HG03159 (cell line): Measurements from ENCODE around the gene CDK4.

Source experiments
- ATAC-seq: cut with Tn5 transposase; IDR thresholded peaks from one replicate; pipeline ENCODE4 v1.9.1; 2021; ENCODE audit warnings: mild to moderate bottlenecking, moderate library complexity; ENCODE audit not compliant: unreplicated experiment

The CDK4 gene

GRCh38 chr12:57740656-57741412, 11.3 kb downstream of the CDK4 start:
- ATAC-seq = peak; percentile 52

- ATAC-seq = no peak
These were observed 12.1 kb downstream of the CDK4 start for GRCh38 chr12:57739914-57740538.

- no peak for ATAC-seq
These were observed 12.7 kb downstream of the CDK4 start for GRCh38 chr12:57739387-57739786.

GRCh38 chr12:57738661-57739237, 13.4 kb downstream of the CDK4 start, which contains the start of gene AGAP2:
AGAP2 (minus strand) TSS chr12:57738742; CDS start chr12:57738246, 496 bp downstream.
- ATAC-seq = no peak

GRCh38 chr12:57737467-57738460, 14.3 kb downstream of the CDK4 start:
- ATAC-seq = no peak

- no peak for ATAC-seq
These were observed 15.2 kb downstream of the CDK4 start for GRCh38 chr12:57736741-57737466.

GRCh38 chr12:57735952-57736740, 16.0 kb downstream of the CDK4 start:
- ATAC-seq = no peak

- ATAC-seq = no peak
These were observed 16.8 kb downstream of the CDK4 start for GRCh38 chr12:57735198-57735855.

- no peak for ATAC-seq
These were observed 17.5 kb downstream of the CDK4 start for GRCh38 chr12:57734591-57734990.

GRCh38 chr12:57733928-57734327, 18.2 kb downstream of the CDK4 start:
- no peak for ATAC-seq

GRCh38 chr12:57732726-57733593, 19.1 kb downstream of the CDK4 start:
- no peak for ATAC-seq

GRCh38 chr12:57732270-57732669, 19.8 kb downstream of the CDK4 start:
- ATAC-seq = no peak

- ATAC-seq = no peak
These were observed 20.6 kb downstream of the CDK4 start for GRCh38 chr12:57731411-57732080.

GRCh38 chr12:57730336-57731067, 21.6 kb downstream of the CDK4 start:
- no peak for ATAC-seq

- ATAC-seq = no peak
These were observed 22.7 kb downstream of the CDK4 start for GRCh38 chr12:57729321-57729844.

- ATAC-seq = no peak
These were observed 24.2 kb downstream of the CDK4 start for GRCh38 chr12:57727758-57728395.
